ENCODE measurements around the gene PTK6.
"Not testable (repeated sequence)": the region's sequence is repeated elsewhere in the genome, so short reads cannot be mapped to it uniquely, and the experiment has no call there.

PTK6 gene

GRCh38 chr20:63483834-63484233 lies 53.3 kb downstream of the PTK6 start:
- no peak for DNase-seq (ENCODE audit: insufficient read length, low spot score)
- FAIRE-seq = no peak

DNA sequence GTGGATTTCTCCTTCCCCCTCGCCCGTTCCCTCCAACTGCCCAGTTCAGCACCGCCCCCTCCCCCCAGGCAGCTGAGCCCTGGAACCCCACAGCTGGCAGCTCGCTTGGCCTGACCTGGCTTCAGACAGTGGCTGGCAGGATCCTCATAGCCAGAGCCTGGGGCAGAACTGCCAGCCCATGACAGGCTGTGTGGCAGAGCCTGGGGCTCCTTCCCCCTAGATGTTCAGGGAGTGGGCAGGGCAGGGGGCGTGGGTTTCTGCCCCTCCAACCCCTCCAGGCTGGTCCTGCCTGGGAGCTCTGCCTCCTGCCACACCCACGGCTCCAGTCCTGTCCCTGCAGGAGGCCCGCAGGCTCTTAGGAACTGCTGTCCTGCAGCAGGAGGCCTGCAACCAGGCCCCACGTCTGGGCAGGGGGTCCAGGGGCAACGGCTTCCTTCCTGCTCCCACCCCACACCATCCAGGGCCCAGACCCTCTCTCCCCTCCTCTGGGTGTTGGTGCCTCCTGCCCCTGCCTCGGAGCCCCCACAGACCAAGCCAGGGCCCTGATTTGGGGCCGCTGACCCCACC lies 55.1 kb downstream of the PTK6 start:
- DNase-seq (ENCODE audit: insufficient read length, low spot score) = no peak
- no peak for FAIRE-seq

DNA sequence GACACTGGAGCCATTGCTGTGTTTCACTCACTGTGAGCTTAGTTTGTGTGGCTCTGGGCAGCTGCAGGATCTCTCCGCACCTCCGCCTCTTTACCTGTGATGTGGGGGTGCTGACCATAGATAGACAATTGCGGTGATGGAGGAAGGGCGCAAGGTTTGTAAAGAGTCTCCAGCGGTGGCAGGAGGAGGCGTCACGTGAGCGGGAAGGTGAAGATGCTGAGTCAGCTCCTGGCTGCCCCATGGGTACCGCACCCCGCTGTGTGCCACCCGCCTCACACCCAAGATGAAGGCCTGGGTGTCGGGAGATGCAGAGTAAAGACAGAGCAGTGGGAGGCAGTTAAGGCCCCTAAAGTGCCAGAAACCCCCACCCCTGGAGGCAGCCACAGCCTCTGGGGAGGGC lies 55.7 kb downstream of the PTK6 start:
- FAIRE-seq (no peak), DNase-seq (ENCODE audit: insufficient read length, low spot score) (no peak)

- not testable (repeated sequence) for FAIRE-seq; DNase-seq (ENCODE audit: insufficient read length, low spot score)
These were observed 57.3 kb downstream of the PTK6 start for GRCh38 chr20:63479695-63480419.

- FAIRE-seq (no peak), DNase-seq (ENCODE audit: insufficient read length, low spot score) (no peak)
These were observed 58.6 kb downstream of the PTK6 start for GRCh38 chr20:63478346-63479302.
